BJ (cell line): ENCODE data around the gene FAM200B. TPM values are rescaled to one million over a fixed set of nuclear protein-coding genes. Genes with fewer than 3 reads are reported as not detected.

Source experiments
- CTCF ChIA-PET: fragments of 350-600 bp; formaldehyde crosslinking; extraction: SDS; loops from one replicate; lab custom pipeline; 2021; ENCODE audit warnings: antibody characterized with exemption, inconsistent platforms; lab: Yijun Ruan, JAX
- POLR2A ChIA-PET: fragments of 300-600 bp; sonication (Branson Sonifier 250); formaldehyde crosslinking; extraction: SDS; loops from one replicate; lab custom pipeline; 2021; ENCODE audit warnings: antibody characterized with exemption; lab: Charles Lee
- DNase-seq: peaks from one replicate; pipeline ENCODE4 v3.0.0-alpha.2; 2011; ENCODE audit warnings: low read depth
- H3K27me3 ChIP-seq: 2 replicates; pipeline ENCODE4 v1.6.0; 2011; ENCODE audit warnings: low read length; ENCODE audit not compliant: control insufficient read depth, insufficient read depth
- H3K36me3 ChIP-seq: 2 replicates; pipeline ENCODE4 v1.5.1; 2011; ENCODE audit warnings: low read length; ENCODE audit not compliant: control insufficient read depth, insufficient read depth
- H3K4me3 ChIP-seq: 2 replicates; pipeline ENCODE4 v1.5.1; 2011; ENCODE audit warnings: low read depth, mild to moderate bottlenecking, control low read depth, low read length
- CTCF ChIP-seq: IDR thresholded peaks from 2 replicates; pipeline ENCODE4 v1.5.1; 2011; ENCODE audit warnings: low read depth, mild to moderate bottlenecking, control low read depth, inconsistent platforms, low read length, moderate library complexity; ENCODE audit not compliant: insufficient read depth
- polyA plus RNA-seq: library from polyadenylated mRNA; depleted of rRNA; stranded (reverse); fragments of >200 nt; gene quantifications from 2 replicates; pipeline ENCODE4 v1.2.3, GENCODE V29; 2011

Gene FAM200B
- polyA plus RNA-seq, 1 experiment: 19.5 TPM

GRCh38 chr4:15674046-15674445, 7.6 kb upstream of the FAM200B start:
- no peaks in the 10 kb centered on the region for H3K36me3 ChIP-seq
- no peak for DNase-seq
- H3K4me3 ChIP-seq: no peak overlapping the region
- no peak for TF ChIP-seq CTCF
- H3K27me3 ChIP-seq: no peaks in the 10 kb centered on the region
- CTCF ChIA-PET: no interaction called here
- POLR2A ChIA-PET: interaction anchor here (0.5 kb wide), 1 partner anchor 536 kb away, joined by 5 read pairs; no protein-coding TSS in a partner anchor

- ChIA-PET CTCF (no interaction called here), POLR2A (no interaction called here)
- TF ChIP-seq CTCF: no peak
- Histone ChIP-seq H3K27me3 (no peaks in the 10 kb centered on the region), H3K36me3 (no peaks in the 10 kb centered on the region), H3K4me3 (no peak overlapping the region)
- no peak for DNase-seq
Measured at GRCh38 chr4:15674926-15675325, 6.7 kb upstream of the FAM200B start.

GRCh38 chr4:15675356-15675755, 6.3 kb upstream of the FAM200B start:
- Histone ChIP-seq H3K27me3 (no peaks in the 10 kb centered on the region), H3K36me3 (no peaks in the 10 kb centered on the region), H3K4me3 (no peak overlapping the region)
- ChIA-PET POLR2A (no interaction called here), CTCF (interaction anchor here (1.7 kb wide), 1 partner anchor 13 kb away, joined by 8 read pairs; no protein-coding TSS in a partner anchor)
- no peak for TF ChIP-seq CTCF
- no peak for DNase-seq

- ChIA-PET POLR2A (no interaction called here), CTCF (interaction anchor here (1.7 kb wide), 1 partner anchor 14 kb away, joined by 8 read pairs; no protein-coding TSS in a partner anchor)
- Histone ChIP-seq H3K36me3 (no peaks in the 10 kb centered on the region), H3K4me3 (no peak overlapping the region), H3K27me3 (no peaks in the 10 kb centered on the region)
- no peak for DNase-seq
- no peak for TF ChIP-seq CTCF
Measured at GRCh38 chr4:15676039-15676438, 5.6 kb upstream of the FAM200B start.

GRCh38 chr4:15676899-15677298, 4.7 kb upstream of the FAM200B start:
- TF ChIP-seq CTCF: no peak

More at GRCh38 chr4:15676899-15677298, 4.7 kb upstream of the FAM200B start:
- Histone ChIP-seq H3K27me3 (no peaks in the 10 kb centered on the region), H3K36me3 (no peaks in the 10 kb centered on the region), H3K4me3 (no peak overlapping the region)
- ChIA-PET POLR2A (no interaction called here), CTCF (interaction anchor here (1.7 kb wide), 1 partner anchor 15 kb away, joined by 8 read pairs; no protein-coding TSS in a partner anchor)
- no peak for DNase-seq
